Right lobe of liver (tissue), 4 donors: Measurements from ENCODE around the gene MACF1.

ENCODE experiments used
- POLR2A ChIP-seq: fragments of 450-650 bp; IDR thresholded peaks from one replicate; pipeline ENCODE4 v1.6.1; 2017; ENCODE audit warnings: antibody characterized with exemption, mild to moderate bottlenecking
- TF ChIP-seq, protein P1 (sequence below), 4 donors: fragments of 200-600 bp in 3 of 4; fragments of 450-650 bp in 1 of 4; IDR thresholded peaks; one replicate each; pipeline versions ENCODE4 v1.5.1 to v1.8.0; 2016 to 2022; ENCODE audit warnings: antibody characterized with exemption in 4 of 4, mild to moderate bottlenecking in 2 of 4
- donor health status: DM: no; HTN: no; CAD: no.
- donor health status: DM: no; HTN: no; CAD: no.
- donor health status: DM: no; HTN: yes; CAD: no.

GRCh38 chr1:39277879-39278278 lies 73.4 kb downstream of the MACF1 start:
- TF ChIP-seq, protein P1, sequence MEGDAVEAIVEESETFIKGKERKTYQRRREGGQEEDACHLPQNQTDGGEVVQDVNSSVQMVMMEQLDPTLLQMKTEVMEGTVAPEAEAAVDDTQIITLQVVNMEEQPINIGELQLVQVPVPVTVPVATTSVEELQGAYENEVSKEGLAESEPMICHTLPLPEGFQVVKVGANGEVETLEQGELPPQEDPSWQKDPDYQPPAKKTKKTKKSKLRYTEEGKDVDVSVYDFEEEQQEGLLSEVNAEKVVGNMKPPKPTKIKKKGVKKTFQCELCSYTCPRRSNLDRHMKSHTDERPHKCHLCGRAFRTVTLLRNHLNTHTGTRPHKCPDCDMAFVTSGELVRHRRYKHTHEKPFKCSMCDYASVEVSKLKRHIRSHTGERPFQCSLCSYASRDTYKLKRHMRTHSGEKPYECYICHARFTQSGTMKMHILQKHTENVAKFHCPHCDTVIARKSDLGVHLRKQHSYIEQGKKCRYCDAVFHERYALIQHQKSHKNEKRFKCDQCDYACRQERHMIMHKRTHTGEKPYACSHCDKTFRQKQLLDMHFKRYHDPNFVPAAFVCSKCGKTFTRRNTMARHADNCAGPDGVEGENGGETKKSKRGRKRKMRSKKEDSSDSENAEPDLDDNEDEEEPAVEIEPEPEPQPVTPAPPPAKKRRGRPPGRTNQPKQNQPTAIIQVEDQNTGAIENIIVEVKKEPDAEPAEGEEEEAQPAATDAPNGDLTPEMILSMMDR (IDR thresholded peaks at IDR 0.05): no peak
- no peak for TF ChIP-seq POLR2A
